A549 (cell line): ENCODE measurements around the gene FBH1. TPM values are rescaled to one million over a fixed set of nuclear protein-coding genes. Genes with fewer than 3 reads are reported as not detected.

Experiments used
- ATAC-seq, 2 experiments: fragments of 200-7000 bp in 1 of 2; fragments of >200 bp in 1 of 2; cut with Nextera tagmentation in 1 of 2; cut with Tn5 transposase in 1 of 2; 3 replicates each; pipeline versions ENCODE4 v1.8.0 to v1.9.1; 2018 to 2020; ENCODE audit warnings: mild to moderate bottlenecking in 1 of 2, moderate library complexity in 1 of 2
- CTCF ChIA-PET: fragments of 300-600 bp; sonication (Branson Sonifier 250); formaldehyde crosslinking; extraction: SDS; loops from one replicate; lab custom pipeline; 2021; ENCODE audit warnings: antibody characterized with exemption, inconsistent platforms; lab: Yijun Ruan, JAX
- POLR2A ChIA-PET: fragments of 350-600 bp; formaldehyde crosslinking; extraction: SDS; loops from one replicate; lab custom pipeline; 2021; ENCODE audit warnings: antibody characterized with exemption, inconsistent platforms; lab: Yijun Ruan, JAX
- DNase-seq, 2 experiments: peaks; one replicate each; pipeline versions ENCODE4 v3.0.0 to v3.0.0-alpha.2; 2011 to 2016; ENCODE audit warnings: low read depth in 1 of 2, low spot score in 1 of 2
- FAIRE-seq: peaks from 2 replicates; lab custom pipeline; 2011; peaks lifted over from hg19 to GRCh38; lab: Jason Lieb, UNC
- H3K27ac ChIP-seq, 2 experiments: fragments of >200 bp; sonication (Bioruptor Twin); formaldehyde crosslinking; 3 replicates each; pipeline ENCODE4 v1.5.1; 2016 to 2017
- H3K4me1 ChIP-seq: fragments of >200 bp; sonication (Bioruptor Twin); formaldehyde crosslinking; 3 replicates; pipeline ENCODE4 v1.6.1; 2016
- H3K4me2 ChIP-seq: fragments of >200 bp; sonication (Bioruptor Twin); formaldehyde crosslinking; 3 replicates; pipeline ENCODE4 v1.6.1; 2016
- H3K4me3 ChIP-seq: fragments of >200 bp; sonication (Bioruptor Twin); formaldehyde crosslinking; 3 replicates; pipeline ENCODE4 v1.5.1; 2016
- H3K9me3 ChIP-seq: fragments of >200 bp; sonication (Bioruptor Twin); formaldehyde crosslinking; 3 replicates; pipeline ENCODE4 v1.6.1; 2016
- CBX2 ChIP-seq: fragments of 200-600 bp; sonication (generic); IDR thresholded peaks from 2 replicates; pipeline ENCODE4 v1.6.1; 2016; ENCODE audit warnings: low read depth, mild to moderate bottlenecking, borderline replicate concordance
- CBX8 ChIP-seq: fragments of 200-600 bp; sonication (generic); IDR thresholded peaks from 2 replicates; pipeline ENCODE4 v1.6.1; 2016
- CEBPB ChIP-seq, 2 experiments: fragments of >200 bp in 1 of 2; sonication (Bioruptor Twin) in 1 of 2; formaldehyde crosslinking in 1 of 2; IDR thresholded peaks; 2 replicates each; pipeline ENCODE4 v1.6.1; 2012 to 2016
- EHF ChIP-seq: fragments of 250-450 bp; sonication (Bioruptor Pico); IDR thresholded peaks from 2 replicates; pipeline ENCODE4 v1.5.0; 2020; ENCODE audit warnings: mild to moderate bottlenecking
- ELK1 ChIP-seq: fragments of 150-350 bp; IDR thresholded peaks from 2 replicates; pipeline ENCODE4 v1.6.1; 2014; ENCODE audit warnings: low read depth, mild to moderate bottlenecking, low read length
- EP300 ChIP-seq, 2 experiments: fragments of >200 bp; sonication (Bioruptor Twin); formaldehyde crosslinking; IDR thresholded peaks; 2 replicates in 1 of 2; 3 replicates in 1 of 2; pipeline ENCODE4 v1.6.1; 2016 to 2017
- FOXS1 ChIP-seq: fragments of 250-450 bp; sonication (Bioruptor Pico); IDR thresholded peaks from 2 replicates; pipeline ENCODE4 v1.5.0; 2020; ENCODE audit warnings: mild to moderate bottlenecking, moderate library complexity
- GATA3 ChIP-seq: IDR thresholded peaks from 2 replicates; pipeline ENCODE4 v1.6.1; 2012; ENCODE audit warnings: borderline replicate concordance
- HDAC2 ChIP-seq: fragments of 200-600 bp; sonication (generic); IDR thresholded peaks from 2 replicates; pipeline ENCODE4 v1.6.1; 2016
- HEYL ChIP-seq: fragments of 250-450 bp; sonication (Bioruptor Pico); IDR thresholded peaks from 2 replicates; pipeline ENCODE4 v1.8.0; 2021; ENCODE audit warnings: mild to moderate bottlenecking, moderate library complexity
- HMGXB4 ChIP-seq: fragments of 250-450 bp; sonication (Bioruptor Pico); IDR thresholded peaks from 2 replicates; pipeline ENCODE4 v1.5.0; 2021; ENCODE audit warnings: mild to moderate bottlenecking, moderate library complexity, borderline replicate concordance
- HOXB13 ChIP-seq: fragments of 250-450 bp; sonication (Bioruptor Pico); IDR thresholded peaks from 2 replicates; pipeline ENCODE4 v1.5.0; 2020; ENCODE audit warnings: low read depth, mild to moderate bottlenecking, moderate library complexity
- HOXB5 ChIP-seq: fragments of 250-450 bp; sonication (Bioruptor Pico); IDR thresholded peaks from 2 replicates; pipeline ENCODE4 v1.5.0; 2020; ENCODE audit warnings: mild to moderate bottlenecking, moderate library complexity
- KDM1A ChIP-seq: fragments of 200-600 bp; sonication (generic); IDR thresholded peaks from 2 replicates; pipeline ENCODE4 v1.6.1; 2016; ENCODE audit warnings: low read depth, mild to moderate bottlenecking
- MAZ ChIP-seq: fragments of 150-350 bp; IDR thresholded peaks from 2 replicates; pipeline ENCODE4 v1.6.1; 2014; ENCODE audit warnings: antibody characterized with exemption, low read depth, low read length, borderline replicate concordance
- PHF8 ChIP-seq: fragments of 200-600 bp; sonication (generic); IDR thresholded peaks from 2 replicates; pipeline ENCODE4 v1.6.1; 2016; ENCODE audit warnings: low read depth, mild to moderate bottlenecking, antibody characterized with exemption, moderate library complexity, borderline replicate concordance
- RAD21 ChIP-seq, 2 experiments: fragments of >200 bp in 1 of 2; sonication (Bioruptor Twin) in 1 of 2; formaldehyde crosslinking in 1 of 2; IDR thresholded peaks in 1 of 2; conservative IDR thresholded peaks in 1 of 2; 2 replicates in 1 of 2; 3 replicates in 1 of 2; pipeline ENCODE4 v1.6.1; 2012 to 2018; ENCODE audit warnings: inconsistent platforms in 1 of 2
- REST ChIP-seq: fragments of 200-600 bp; sonication (generic); IDR thresholded peaks from 2 replicates; pipeline ENCODE4 v1.6.1; 2016; ENCODE audit warnings: antibody characterized with exemption, mild to moderate bottlenecking, moderate library complexity
- RFX5 ChIP-seq: fragments of 450-650 bp; IDR thresholded peaks from 2 replicates; pipeline ENCODE4 v1.7.1; 2014; ENCODE audit warnings: antibody characterized with exemption, mild to moderate bottlenecking, moderate library complexity
- SREBF2 ChIP-seq: fragments of 450-650 bp; IDR thresholded peaks from 2 replicates; pipeline ENCODE4 v1.6.1; 2014; ENCODE audit warnings: mild to moderate bottlenecking, moderate library complexity
- WGBS: methylation state at CpG from one replicate; pipeline ENCODE4 v1.1.6; 2017; ENCODE audit errors: missing lambda C conversion rate; 5-methylcytosine and 5-hydroxymethylcytosine counted together
- polyA plus RNA-seq, 4 experiments: library from polyadenylated mRNA; depleted of rRNA in 3 of 4; stranded (reverse); fragments of >200 nt; fragmentation: RNase III in 1 of 4; extraction: RNeasy Plus Mini Kit Qiagen cat#74134 plus additional on column Dnase treatment in 1 of 4; gene quantifications; 2 replicates in 3 of 4; 3 replicates in 1 of 4; pipeline ENCODE4 v1.2.3, GENCODE V29; 2011 to 2017

Gene FBH1
- polyA plus RNA-seq, 2 of the 4 experiments (the other 2 are of a cell fraction) = 43.9 to 56.5 TPM

- ChIA-PET POLR2A (interaction anchor here (0.7 to 1.0 kb wide), 2 partner anchors 25 to 252 kb away, joined by 5 to 7 read pairs; partner anchors contain the start of gene PFKFB3), CTCF (interaction anchor here (1.1 to 2.2 kb wide), 3 partner anchors 26 to 130 kb away, joined by 4 to 9 read pairs (median 7); partner anchors contain the start of gene IL15RA)
- TF ChIP-seq CEBPB (IDR thresholded peaks at IDR 0.05) = peak; percentile 25 to 38; a peak in 2 of 4 replicates
- no peak for TF ChIP-seq EP300 (IDR thresholded peaks at IDR 0.05)
- H3K9me3 ChIP-seq = no peaks in the 10 kb centered on the region
- DNase-seq = no peak
- H3K4me2 ChIP-seq = peak overlapping the region; percentile 13; the same call in 2 of the 3 replicates
- no peak for ATAC-seq
- peak overlapping the region; percentile 11 to 22; a peak in 2 of 6 replicates for H3K27ac ChIP-seq
- WGBS = 75% methylated on average over 7 of the region's 7 CpGs
- H3K4me1 ChIP-seq = peaks cover 18% of the 10 kb centered on the region
- H3K4me3 ChIP-seq = no peak overlapping the region
- FAIRE-seq = no peak
These were observed 61.2 kb downstream of the FBH1 start for GRCh38 chr10:5951167-5951711.

GRCh38 chr10:5951721-5952407, 61.8 kb downstream of the FBH1 start:
- Histone ChIP-seq H3K27ac (peak overlapping the region in 1 of 2 experiments; percentile 11; a peak in 2 of 6 replicates), H3K4me3 (no peak overlapping the region), H3K9me3 (no peaks in the 10 kb centered on the region)
- TF ChIP-seq HEYL (CRISPR knock-in tag) (no peak), KDM1A (no peak), REST (no peak), HOXB5 (CRISPR knock-in tag) (no peak), RAD21 (conservative IDR thresholded peaks at IDR 0.05 in 1 of 2, IDR thresholded peaks at IDR 0.05 in 1 of 2) (no peak), ELK1 (no peak), HMGXB4 (CRISPR knock-in tag) (no peak), GATA3 (no peak), FOXS1 (CRISPR knock-in tag) (no peak), EHF (CRISPR knock-in tag) (no peak), CBX8 (no peak), HDAC2 (no peak), MAZ (no peak), SREBF2 (no peak), RFX5 (no peak), HOXB13 (no peak), CBX2 (no peak), PHF8 (no peak)
- TF ChIP-seq, all 56 proteins: peak for 0
- H3K4me2 ChIP-seq = peak overlapping the region; percentile 13; the same call in 2 of the 3 replicates
- DNase-seq = no peak
- ChIA-PET POLR2A (no interaction called here), CTCF (interaction anchor here (0.7 to 2.2 kb wide), 5 partner anchors 11 to 132 kb away, joined by 3 to 9 read pairs (median 3); partner anchors contain the start of gene IL15RA)
- WGBS = 81% methylated on average over 6 of the region's 6 CpGs
- ATAC-seq = no peak
- peaks cover 18% of the 10 kb centered on the region for H3K4me1 ChIP-seq
- no peak for FAIRE-seq
